GM18870 (cell line): ENCODE results near the gene KDSR.

ENCODE experiments used
- ATAC-seq: cut with Tn5 transposase; IDR thresholded peaks from one replicate; pipeline ENCODE4 v1.9.1; 2021; ENCODE audit warnings: moderate library complexity; ENCODE audit not compliant: unreplicated experiment

KDSR gene

GRCh38 chr18:63367053-63367953, at the start of gene KDSR:
Gene KDSR (minus strand): TSS chr18:63367206. CDS start chr18:63367118, 88 bp downstream.
- peak; percentile 79 for ATAC-seq

- ATAC-seq = no peak
These were observed 45.9 kb upstream of the KDSR start for GRCh38 chr18:63412953-63413352.

GRCh38 chr18:63410792-63411191, 43.8 kb upstream of the KDSR start:
- ATAC-seq = no peak

GRCh38 chr18:63409301-63409700, 42.3 kb upstream of the KDSR start:
- ATAC-seq = no peak

- no peak for ATAC-seq
These were observed 40.7 kb upstream of the KDSR start for GRCh38 chr18:63407734-63408133.

GRCh38 chr18:63405986-63406385, 39.0 kb upstream of the KDSR start:
- ATAC-seq = no peak

- ATAC-seq = no peak
These were observed 35.5 kb upstream of the KDSR start for GRCh38 chr18:63402246-63403162.

- ATAC-seq = no peak
These were observed 32.3 kb upstream of the KDSR start for GRCh38 chr18:63399300-63399699.

- ATAC-seq = no peak
These were observed 30.3 kb upstream of the KDSR start for GRCh38 chr18:63397349-63397748.

GRCh38 chr18:63395503-63395902, 28.5 kb upstream of the KDSR start:
- no peak for ATAC-seq

GRCh38 chr18:63394954-63395353, 27.9 kb upstream of the KDSR start:
- no peak for ATAC-seq

- ATAC-seq = no peak
These were observed 20.9 kb upstream of the KDSR start for GRCh38 chr18:63387861-63388260.

- no peak for ATAC-seq
These were observed 15.8 kb upstream of the KDSR start for GRCh38 chr18:63382843-63383242.

GRCh38 chr18:63379639-63379962, 12.6 kb upstream of the KDSR start:
- no peak for ATAC-seq

GRCh38 chr18:63378919-63379638, 12.1 kb upstream of the KDSR start:
- peak; percentile 50 for ATAC-seq

GRCh38 chr18:63377275-63377980, 10.4 kb upstream of the KDSR start:
- no peak for ATAC-seq

- no peak for ATAC-seq
These were observed 9.5 kb upstream of the KDSR start for GRCh38 chr18:63376538-63376937.

- no peak for ATAC-seq
These were observed 7.5 kb upstream of the KDSR start for GRCh38 chr18:63374540-63374939.

- no peak for ATAC-seq
These were observed 6.2 kb upstream of the KDSR start for GRCh38 chr18:63373161-63373560.

- no peak for ATAC-seq
These were observed 1.6 kb upstream of the KDSR start for GRCh38 chr18:63368611-63369010.
